Neutrophil (primary cell): ENCODE results near the gene ANKRD24.
"Not testable (repeated sequence)": the region's sequence is repeated elsewhere in the genome, so short reads cannot be mapped to it uniquely, and the experiment has no call there.

Experiments used
- H3K27ac ChIP-seq: fragments of 200-600 bp; sonication (generic); 2 replicates; pipeline ENCODE4 v1.5.1; 2016; ENCODE audit warnings: mild to moderate bottlenecking, moderate library complexity
- H3K27me3 ChIP-seq: fragments of 200-600 bp; sonication (generic); 2 replicates; pipeline ENCODE4 v1.6.0; 2016; ENCODE audit warnings: mild to moderate bottlenecking
- H3K36me3 ChIP-seq: fragments of 200-600 bp; sonication (generic); 2 replicates; pipeline ENCODE4 v1.5.1; 2017
- H3K4me1 ChIP-seq, 2 experiments: fragments of 200-600 bp in 1 of 2; sonication (generic) in 1 of 2; 1 replicate in 1 of 2; 2 replicates in 1 of 2; pipeline versions ENCODE4 v1.5.1 to v1.6.1; 2013 to 2016; ENCODE audit warnings: low read depth in 1 of 2, low read length in 1 of 2, mild to moderate bottlenecking in 1 of 2, moderate library complexity in 1 of 2; ENCODE audit not compliant: control insufficient read depth in 1 of 2, insufficient read depth in 1 of 2
- H3K4me3 ChIP-seq, 2 experiments: fragments of 200-600 bp in 1 of 2; sonication (generic) in 1 of 2; 1 replicate in 1 of 2; 2 replicates in 1 of 2; pipeline ENCODE4 v1.5.1; 2013 to 2016; ENCODE audit warnings: low read depth in 1 of 2, low read length in 1 of 2, mild to moderate bottlenecking in 1 of 2, moderate library complexity in 1 of 2
- H3K9me3 ChIP-seq: fragments of 200-600 bp; sonication (generic); 2 replicates; pipeline ENCODE4 v1.5.1; 2016
- CTCF ChIP-seq: fragments of 200-600 bp; sonication (generic); IDR thresholded peaks from 2 replicates; pipeline ENCODE4 v1.5.1; 2016; ENCODE audit warnings: antibody characterized with exemption

The ANKRD24 gene

GRCh38 chr19:4140237-4140711, 42.2 kb upstream of the ANKRD24 start:
- no peaks in the 10 kb centered on the region for H3K9me3 ChIP-seq
- peaks cover 30% of the 10 kb centered on the region for H3K27me3 ChIP-seq
- H3K36me3 ChIP-seq = no peaks in the 10 kb centered on the region
- H3K4me1 ChIP-seq = peaks cover 6 to 8% of the 10 kb centered on the region in 2 experiments
- no peak overlapping the region for H3K4me3 ChIP-seq
- H3K27ac ChIP-seq = no peak overlapping the region
- no peak for TF ChIP-seq CTCF

GRCh38 chr19:4142916-4143315, 39.6 kb upstream of the ANKRD24 start:
- H3K27me3 ChIP-seq = peaks cover 49% of the 10 kb centered on the region
- H3K27ac ChIP-seq, H3K36me3 ChIP-seq, H3K4me3 ChIP-seq, H3K9me3 ChIP-seq, H3K4me1 ChIP-seq: not testable (repeated sequence)

GRCh38 chr19:4144666-4145249, 37.7 kb upstream of the ANKRD24 start:
- no peak overlapping the region for H3K27ac ChIP-seq
- H3K4me3 ChIP-seq = no peak overlapping the region
- H3K4me1 ChIP-seq = peaks cover 4 to 5% of the 10 kb centered on the region in 2 experiments
- peaks cover 59% of the 10 kb centered on the region for H3K27me3 ChIP-seq
- TF ChIP-seq CTCF = no peak
- no peaks in the 10 kb centered on the region for H3K36me3 ChIP-seq
- no peaks in the 10 kb centered on the region for H3K9me3 ChIP-seq

- Histone ChIP-seq H3K27me3 (peaks cover 57% of the 10 kb centered on the region), H3K4me1 (no peaks in the 10 kb centered on the region), H3K36me3 (no peaks in the 10 kb centered on the region), H3K27ac (no peak overlapping the region), H3K9me3 (no peaks in the 10 kb centered on the region), H3K4me3 (no peak overlapping the region)
- TF ChIP-seq CTCF = no peak
Measured at GRCh38 chr19:4149518-4150288, 32.8 kb upstream of the ANKRD24 start.

GRCh38 chr19:4151623-4152022, 30.9 kb upstream of the ANKRD24 start:
- Histone ChIP-seq H3K36me3 (no peaks in the 10 kb centered on the region), H3K4me3 (no peak overlapping the region), H3K27me3 (peaks cover 39% of the 10 kb centered on the region), H3K27ac (no peak overlapping the region), H3K4me1 (no peaks in the 10 kb centered on the region), H3K9me3 (no peaks in the 10 kb centered on the region)
- no peak for TF ChIP-seq CTCF
